Measurements from ENCODE around the gene EN2.

- TF ChIP-seq CTCF (IDR thresholded peaks at IDR 0.05) (no peak), POLR2A (IDR thresholded peaks at IDR 0.05) (no peak)
These were observed 49.6 kb downstream of the EN2 start for GRCh38 chr7:155507576-155507975.
